ENCODE results near the gene TMEM163.

TMEM163 gene

DNA sequence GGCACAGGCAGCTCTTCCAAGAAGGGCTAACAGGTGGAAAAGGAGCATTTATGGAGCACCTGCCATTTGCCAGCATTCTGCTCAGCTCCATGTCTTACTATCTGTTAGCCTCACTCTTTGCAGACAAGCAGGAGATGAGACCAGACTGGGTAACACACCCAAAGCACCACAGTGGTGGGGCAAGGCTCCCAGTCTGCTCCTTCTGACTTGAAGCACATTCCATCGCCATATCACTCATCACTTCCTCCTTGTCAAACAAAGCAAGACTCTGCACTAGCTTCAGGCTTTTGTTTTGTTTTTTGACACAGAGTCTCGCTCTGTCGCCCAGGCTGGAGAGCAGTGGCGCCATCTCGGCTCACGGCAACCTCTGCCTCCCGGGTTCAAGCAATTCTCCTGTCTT is 282.1 kb downstream of the TMEM163 start:
- Histone ChIP-seq H3K4me1 (ENCODE audit: control insufficient read depth, insufficient read depth, low read length, unreplicated experiment) (peaks cover 11% of the 10 kb centered on the region), H2AFZ (ENCODE audit: low read length, unreplicated experiment) (no peak overlapping the region), H3K4me3 (ENCODE audit: low read depth, low read length) (no peak overlapping the region), H3K27me3 (ENCODE audit: insufficient read depth, low read length) (no peaks in the 10 kb centered on the region), H3K27ac (ENCODE audit: low read depth, low read length) (no peak overlapping the region), H3K36me3 (ENCODE audit: insufficient read depth, low read length) (no peaks in the 10 kb centered on the region), H3K79me2 (ENCODE audit: control insufficient read depth, insufficient read depth, low read length, unreplicated experiment) (no peaks in the 10 kb centered on the region)

DNA sequence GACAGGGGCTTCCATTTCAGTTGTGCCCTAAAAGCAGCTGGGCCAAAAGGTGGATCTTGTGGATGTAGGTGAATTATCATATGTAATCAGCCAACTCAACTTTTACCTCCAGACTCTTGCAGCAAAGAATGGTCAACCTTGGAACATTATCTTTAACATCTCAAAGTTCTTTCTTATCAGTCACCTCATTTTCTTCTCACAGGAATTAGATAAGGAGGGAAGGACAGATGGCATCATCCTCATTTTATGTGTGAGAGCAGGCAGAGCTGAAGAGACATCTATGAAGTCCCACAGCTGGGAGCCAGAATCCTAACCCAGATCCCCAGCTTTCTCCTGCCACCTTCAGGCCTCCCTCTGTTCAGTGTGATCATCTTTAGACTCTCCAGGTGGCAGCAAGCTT is 282.9 kb downstream of the TMEM163 start:
- no peak overlapping the region for H3K4me3 ChIP-seq (ENCODE audit: low read depth, low read length)
- H3K79me2 ChIP-seq (ENCODE audit: control insufficient read depth, insufficient read depth, low read length, unreplicated experiment) = no peaks in the 10 kb centered on the region
- H3K27ac ChIP-seq (ENCODE audit: low read depth, low read length) = no peak overlapping the region
- H2AFZ ChIP-seq (ENCODE audit: low read length, unreplicated experiment) = no peak overlapping the region
- no peaks in the 10 kb centered on the region for H3K36me3 ChIP-seq (ENCODE audit: insufficient read depth, low read length)
- no peaks in the 10 kb centered on the region for H3K27me3 ChIP-seq (ENCODE audit: insufficient read depth, low read length)
- peaks cover 13% of the 10 kb centered on the region for H3K4me1 ChIP-seq (ENCODE audit: control insufficient read depth, insufficient read depth, low read length, unreplicated experiment)

DNA sequence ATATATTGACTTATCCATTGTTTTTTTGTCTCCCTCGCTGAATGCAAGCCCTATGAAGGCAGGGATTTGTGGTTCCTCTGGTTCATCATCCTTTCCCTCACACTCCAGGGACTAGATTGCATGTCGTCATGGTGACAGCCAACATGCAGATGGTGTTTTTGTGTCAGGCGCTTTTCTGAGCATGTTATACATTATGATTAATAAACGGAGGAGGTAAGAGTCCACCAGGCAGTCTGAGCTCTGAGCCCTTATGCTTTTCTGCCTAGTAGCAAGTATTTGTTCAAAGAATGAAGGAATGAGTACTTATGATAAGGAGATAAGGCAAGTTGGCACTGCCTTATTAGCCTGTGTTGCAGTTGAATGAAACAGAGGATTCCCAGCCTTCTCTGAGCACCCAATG is 283.3 kb downstream of the TMEM163 start:
- H3K36me3 ChIP-seq (ENCODE audit: insufficient read depth, low read length) = no peaks in the 10 kb centered on the region
- H3K27ac ChIP-seq (ENCODE audit: low read depth, low read length) = no peak overlapping the region
- no peak overlapping the region for H3K4me3 ChIP-seq (ENCODE audit: low read depth, low read length)
- H2AFZ ChIP-seq (ENCODE audit: low read length, unreplicated experiment) = no peak overlapping the region
- H3K27me3 ChIP-seq (ENCODE audit: insufficient read depth, low read length) = no peaks in the 10 kb centered on the region
- H3K79me2 ChIP-seq (ENCODE audit: control insufficient read depth, insufficient read depth, low read length, unreplicated experiment) = no peaks in the 10 kb centered on the region
- H3K4me1 ChIP-seq (ENCODE audit: control insufficient read depth, insufficient read depth, low read length, unreplicated experiment) = peaks cover 13% of the 10 kb centered on the region

DNA sequence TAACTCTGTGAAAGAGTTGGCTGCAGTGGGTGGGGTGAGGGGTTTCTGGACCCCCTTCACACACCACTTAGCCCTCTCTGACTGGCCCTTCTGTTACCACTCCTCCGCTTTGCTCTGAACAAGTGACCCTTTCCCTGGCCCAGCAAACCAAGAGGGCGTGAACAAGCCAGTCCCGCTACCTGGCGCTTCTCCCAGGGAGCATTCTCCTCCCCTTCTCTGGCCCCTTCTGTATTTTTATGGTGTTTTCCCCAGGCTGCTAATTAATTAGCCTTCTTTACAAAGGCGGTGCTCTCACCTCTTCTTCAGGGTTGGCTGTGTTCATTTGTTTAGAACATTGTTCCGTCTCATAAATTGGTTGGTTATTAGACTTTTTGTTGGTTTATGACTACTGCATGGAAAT is 284.8 kb downstream of the TMEM163 start:
- Histone ChIP-seq H3K27ac (ENCODE audit: low read depth, low read length) (no peak overlapping the region), H3K79me2 (ENCODE audit: control insufficient read depth, insufficient read depth, low read length, unreplicated experiment) (no peaks in the 10 kb centered on the region), H3K36me3 (ENCODE audit: insufficient read depth, low read length) (no peaks in the 10 kb centered on the region), H3K4me1 (ENCODE audit: control insufficient read depth, insufficient read depth, low read length, unreplicated experiment) (peaks cover 13% of the 10 kb centered on the region), H2AFZ (ENCODE audit: low read length, unreplicated experiment) (no peak overlapping the region), H3K27me3 (ENCODE audit: insufficient read depth, low read length) (no peaks in the 10 kb centered on the region), H3K4me3 (ENCODE audit: low read depth, low read length) (no peak overlapping the region)

DNA sequence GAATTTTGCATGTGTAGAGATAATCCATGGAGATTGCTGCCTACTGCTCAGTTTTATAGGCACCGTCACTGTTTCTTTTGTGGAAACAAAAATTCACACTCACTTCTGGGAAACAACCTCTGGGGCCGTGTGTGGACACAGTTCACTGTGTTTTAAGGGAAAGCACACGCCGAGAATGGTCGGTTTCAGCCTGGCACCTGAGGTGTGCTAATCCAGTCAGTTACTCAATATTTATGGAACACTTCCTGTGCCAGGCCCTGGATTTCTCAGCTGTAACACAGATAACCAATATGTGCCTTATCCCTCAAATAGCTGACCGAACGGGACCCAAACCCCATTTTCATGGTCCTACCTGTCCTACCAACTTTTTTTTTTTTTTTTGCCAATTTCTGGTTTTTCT is 285.3 kb downstream of the TMEM163 start:
- Histone ChIP-seq H3K79me2 (ENCODE audit: control insufficient read depth, insufficient read depth, low read length, unreplicated experiment) (no peaks in the 10 kb centered on the region), H3K36me3 (ENCODE audit: insufficient read depth, low read length) (no peaks in the 10 kb centered on the region), H3K4me1 (ENCODE audit: control insufficient read depth, insufficient read depth, low read length, unreplicated experiment) (peaks cover 13% of the 10 kb centered on the region), H2AFZ (ENCODE audit: low read length, unreplicated experiment) (no peak overlapping the region), H3K27ac (ENCODE audit: low read depth, low read length) (no peak overlapping the region), H3K4me3 (ENCODE audit: low read depth, low read length) (no peak overlapping the region), H3K27me3 (ENCODE audit: insufficient read depth, low read length) (no peaks in the 10 kb centered on the region)

DNA sequence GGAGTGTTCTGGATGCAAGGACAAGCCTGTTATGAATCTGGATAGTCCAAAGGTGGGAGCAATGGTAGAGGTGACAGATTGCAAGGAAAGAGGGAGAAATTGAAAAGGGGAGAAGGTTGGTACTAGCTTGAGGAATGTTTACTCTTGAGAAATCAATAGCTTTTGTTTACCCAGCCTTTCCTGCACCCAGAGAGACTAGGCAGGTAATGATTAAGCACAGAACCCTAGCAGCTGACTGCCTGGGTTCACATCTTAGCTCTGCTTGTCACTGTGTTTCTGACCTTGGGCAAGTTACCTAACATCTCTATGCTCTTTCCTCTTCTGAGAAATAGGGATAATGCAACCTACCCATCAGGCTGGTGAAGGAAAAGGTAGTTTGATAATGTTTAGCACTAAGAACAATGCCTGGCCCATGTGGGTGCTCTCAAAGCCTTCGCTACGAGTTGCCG is 286.3 kb downstream of the TMEM163 start:
- no peak overlapping the region for H2AFZ ChIP-seq (ENCODE audit: low read length, unreplicated experiment)
- H3K4me3 ChIP-seq (ENCODE audit: low read depth, low read length) = no peak overlapping the region
- no peaks in the 10 kb centered on the region for H3K27me3 ChIP-seq (ENCODE audit: insufficient read depth, low read length)
- no peaks in the 10 kb centered on the region for H3K79me2 ChIP-seq (ENCODE audit: control insufficient read depth, insufficient read depth, low read length, unreplicated experiment)
- H3K36me3 ChIP-seq (ENCODE audit: insufficient read depth, low read length) = no peaks in the 10 kb centered on the region
- H3K4me1 ChIP-seq (ENCODE audit: control insufficient read depth, insufficient read depth, low read length, unreplicated experiment) = peaks cover 13% of the 10 kb centered on the region
- H3K27ac ChIP-seq (ENCODE audit: low read depth, low read length) = no peak overlapping the region

DNA sequence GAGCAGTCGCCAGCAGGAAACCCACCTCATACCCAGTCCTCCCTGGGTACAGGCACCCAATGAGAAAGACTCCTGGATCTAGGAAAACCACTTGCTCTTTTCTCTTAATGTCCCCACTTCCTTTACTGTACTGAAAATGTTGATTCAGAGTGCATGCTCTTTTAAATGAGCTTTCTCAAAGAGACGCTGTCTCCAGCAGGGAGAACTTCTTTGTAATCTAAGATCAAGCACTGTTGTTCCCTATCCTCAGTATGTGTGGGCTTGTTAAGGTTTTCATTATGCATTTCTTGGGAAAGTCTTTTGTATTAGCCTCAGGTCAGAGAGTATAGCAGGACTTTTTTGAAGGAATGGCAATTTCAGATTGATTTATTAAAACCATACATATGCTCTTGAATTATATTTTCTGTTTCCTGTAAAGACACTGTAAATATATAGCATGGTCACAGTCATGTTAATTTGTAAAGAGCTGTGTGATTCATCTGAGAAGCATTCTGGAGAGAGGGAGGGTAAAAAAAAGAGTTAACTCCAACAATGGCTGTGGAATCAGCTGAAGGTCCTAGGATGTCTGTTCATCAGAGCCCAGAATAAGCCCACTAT is 286.9 kb downstream of the TMEM163 start:
- Histone ChIP-seq H3K79me2 (ENCODE audit: control insufficient read depth, insufficient read depth, low read length, unreplicated experiment) (no peaks in the 10 kb centered on the region), H3K4me3 (ENCODE audit: low read depth, low read length) (no peak overlapping the region), H3K27me3 (ENCODE audit: insufficient read depth, low read length) (no peaks in the 10 kb centered on the region), H3K27ac (ENCODE audit: low read depth, low read length) (peak overlapping the region; percentile 22), H2AFZ (ENCODE audit: low read length, unreplicated experiment) (no peak overlapping the region), H3K4me1 (ENCODE audit: control insufficient read depth, insufficient read depth, low read length, unreplicated experiment) (peaks cover 13% of the 10 kb centered on the region), H3K36me3 (ENCODE audit: insufficient read depth, low read length) (no peaks in the 10 kb centered on the region)

DNA sequence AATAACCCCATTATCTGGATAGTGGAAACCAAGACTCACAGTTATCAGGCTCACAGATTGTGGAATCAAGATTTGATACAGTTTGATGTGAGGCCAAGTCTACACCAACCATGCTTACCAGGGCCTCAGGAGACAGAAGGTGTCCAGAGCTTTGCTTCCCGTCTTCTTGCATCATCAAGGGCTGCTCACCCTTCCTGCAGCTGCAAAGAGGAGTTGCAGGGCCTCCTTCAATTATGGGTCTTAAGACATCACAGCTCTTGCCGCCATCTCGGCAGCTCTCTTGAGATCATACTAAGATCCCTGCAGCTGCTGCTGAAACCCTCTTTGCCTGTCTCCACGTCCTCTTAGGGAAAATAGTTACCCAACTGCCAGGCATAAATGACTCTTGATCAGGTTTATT is 288.9 kb downstream of the TMEM163 start:
- Histone ChIP-seq H3K79me2 (ENCODE audit: control insufficient read depth, insufficient read depth, low read length, unreplicated experiment) (no peaks in the 10 kb centered on the region), H3K27ac (ENCODE audit: low read depth, low read length) (no peak overlapping the region), H3K4me3 (ENCODE audit: low read depth, low read length) (no peak overlapping the region), H3K4me1 (ENCODE audit: control insufficient read depth, insufficient read depth, low read length, unreplicated experiment) (peaks cover 13% of the 10 kb centered on the region), H2AFZ (ENCODE audit: low read length, unreplicated experiment) (no peak overlapping the region), H3K36me3 (ENCODE audit: insufficient read depth, low read length) (no peaks in the 10 kb centered on the region), H3K27me3 (ENCODE audit: insufficient read depth, low read length) (no peaks in the 10 kb centered on the region)

DNA sequence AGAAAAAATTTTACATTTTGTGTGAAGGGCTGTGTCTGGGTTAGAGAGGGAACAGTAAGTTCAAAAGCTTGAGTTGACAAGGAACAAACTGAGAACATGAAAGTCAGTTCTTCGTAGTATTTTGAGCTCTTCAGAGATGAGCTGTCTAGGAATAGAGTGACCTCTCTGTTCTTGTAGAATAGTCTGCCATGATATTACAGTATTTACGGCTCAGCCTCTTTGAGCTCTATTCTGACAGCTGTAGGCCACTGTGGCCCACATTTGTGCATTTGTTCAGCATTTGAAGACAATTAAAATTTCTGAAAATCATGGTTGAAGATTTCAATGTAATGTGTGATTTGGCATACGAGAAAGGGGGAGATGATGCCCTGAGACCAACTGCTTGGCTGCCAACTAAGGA is 292.1 kb downstream of the TMEM163 start:
- H3K36me3 ChIP-seq (ENCODE audit: insufficient read depth, low read length) = no peaks in the 10 kb centered on the region
- H2AFZ ChIP-seq (ENCODE audit: low read length, unreplicated experiment) = no peak overlapping the region
- H3K4me1 ChIP-seq (ENCODE audit: control insufficient read depth, insufficient read depth, low read length, unreplicated experiment) = peaks cover 3% of the 10 kb centered on the region
- H3K27ac ChIP-seq (ENCODE audit: low read depth, low read length) = no peak overlapping the region
- H3K27me3 ChIP-seq (ENCODE audit: insufficient read depth, low read length) = no peaks in the 10 kb centered on the region
- H3K79me2 ChIP-seq (ENCODE audit: control insufficient read depth, insufficient read depth, low read length, unreplicated experiment) = no peaks in the 10 kb centered on the region
- H3K4me3 ChIP-seq (ENCODE audit: low read depth, low read length) = no peak overlapping the region

DNA sequence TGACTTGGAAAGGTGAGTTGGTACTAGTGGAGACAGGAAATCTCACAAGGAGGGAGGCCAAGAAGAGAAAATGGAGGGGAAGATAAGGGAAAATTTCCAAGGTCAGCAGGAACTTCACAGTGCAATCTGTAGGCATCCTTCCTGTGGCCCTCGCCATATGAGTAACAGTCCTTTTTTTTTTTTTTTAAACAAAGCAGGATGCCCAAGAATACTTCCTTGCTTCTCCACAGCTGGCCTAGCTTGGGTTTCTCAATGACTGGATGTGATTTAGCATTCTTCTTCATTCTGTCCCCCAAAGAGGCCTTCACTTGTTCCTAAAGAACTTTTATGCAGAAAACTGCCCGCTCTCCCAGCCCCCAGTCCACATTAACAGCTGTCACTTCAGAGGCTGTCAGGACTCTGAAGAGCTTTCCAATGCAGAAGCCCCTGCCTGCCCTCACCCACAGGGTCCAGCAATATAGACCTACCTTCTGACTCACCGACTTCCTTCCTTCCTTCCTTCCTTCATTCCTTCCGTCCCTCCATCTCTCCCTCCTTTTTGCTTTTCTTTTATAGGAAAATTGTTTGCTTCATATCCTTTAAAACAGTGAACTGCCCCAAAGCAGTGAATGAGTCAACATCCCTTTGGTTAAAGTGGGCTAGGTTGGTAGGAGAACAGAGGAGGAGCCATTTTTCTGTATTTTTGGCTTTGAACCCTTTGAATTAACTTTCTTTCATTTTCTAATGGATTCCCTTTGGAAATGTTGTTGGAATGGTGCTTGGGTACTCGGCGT is 292.9 kb downstream of the TMEM163 start:
- Histone ChIP-seq H3K27ac (ENCODE audit: low read depth, low read length) (no peak overlapping the region), H2AFZ (ENCODE audit: low read length, unreplicated experiment) (no peak overlapping the region), H3K79me2 (ENCODE audit: control insufficient read depth, insufficient read depth, low read length, unreplicated experiment) (no peaks in the 10 kb centered on the region), H3K27me3 (ENCODE audit: insufficient read depth, low read length) (no peaks in the 10 kb centered on the region), H3K4me3 (ENCODE audit: low read depth, low read length) (no peak overlapping the region), H3K36me3 (ENCODE audit: insufficient read depth, low read length) (no peaks in the 10 kb centered on the region), H3K4me1 (ENCODE audit: control insufficient read depth, insufficient read depth, low read length, unreplicated experiment) (no peaks in the 10 kb centered on the region)

All from ACC112 (cell line).